HG02973 (cell line): ENCODE measurements around the gene DDIT3.

ENCODE experiments used
- ATAC-seq: cut with Tn5 transposase; IDR thresholded peaks from one replicate; pipeline ENCODE4 v1.9.1; 2021; ENCODE audit warnings: moderate library complexity; ENCODE audit not compliant: unreplicated experiment

The DDIT3 gene

DNA sequence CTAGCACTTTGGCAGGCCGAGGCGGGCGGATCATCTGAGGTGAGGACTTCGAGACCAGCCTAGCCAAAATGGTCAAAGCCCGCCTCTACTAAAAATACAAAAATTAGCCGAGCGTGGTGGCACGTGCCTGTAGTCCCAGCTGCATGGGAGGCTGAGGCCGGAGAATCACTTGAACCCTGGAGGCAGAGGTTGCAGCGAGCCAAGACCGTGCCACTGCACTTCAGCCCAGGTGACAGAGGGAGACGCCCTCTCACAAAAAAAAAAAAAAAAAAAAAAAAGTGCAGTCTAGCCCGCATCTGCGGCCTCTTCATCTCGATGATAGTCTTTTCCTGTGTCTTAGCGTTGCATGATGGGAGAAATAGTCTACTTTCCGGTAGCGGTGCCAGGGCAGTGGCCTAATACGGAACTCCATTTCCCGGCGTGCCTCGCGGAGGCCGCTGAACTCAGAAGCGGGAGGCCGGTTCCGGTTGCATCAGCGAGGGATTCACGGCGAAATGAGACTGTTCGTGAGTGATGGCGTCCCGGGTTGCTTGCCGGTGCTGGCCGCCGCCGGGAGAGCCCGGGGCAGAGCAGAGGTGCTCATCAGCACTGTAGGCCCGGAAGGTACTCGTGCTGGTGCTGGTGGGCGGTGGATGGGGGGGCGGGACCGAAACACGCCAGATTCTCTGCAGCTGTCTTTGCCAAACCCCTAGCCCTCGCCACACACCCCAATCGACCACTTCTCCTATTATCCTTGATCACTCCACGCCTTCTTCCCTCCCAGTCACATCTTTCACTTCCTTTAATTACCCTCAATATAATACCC lies 32.5 kb downstream of the DDIT3 start, which contains the start of gene MARS1:
MARS1 (plus strand) TSS at position 472 of the 805 bp plus-strand sequence; CDS start at position 495, 23 bp downstream.
- peak; percentile 90 for ATAC-seq

DNA sequence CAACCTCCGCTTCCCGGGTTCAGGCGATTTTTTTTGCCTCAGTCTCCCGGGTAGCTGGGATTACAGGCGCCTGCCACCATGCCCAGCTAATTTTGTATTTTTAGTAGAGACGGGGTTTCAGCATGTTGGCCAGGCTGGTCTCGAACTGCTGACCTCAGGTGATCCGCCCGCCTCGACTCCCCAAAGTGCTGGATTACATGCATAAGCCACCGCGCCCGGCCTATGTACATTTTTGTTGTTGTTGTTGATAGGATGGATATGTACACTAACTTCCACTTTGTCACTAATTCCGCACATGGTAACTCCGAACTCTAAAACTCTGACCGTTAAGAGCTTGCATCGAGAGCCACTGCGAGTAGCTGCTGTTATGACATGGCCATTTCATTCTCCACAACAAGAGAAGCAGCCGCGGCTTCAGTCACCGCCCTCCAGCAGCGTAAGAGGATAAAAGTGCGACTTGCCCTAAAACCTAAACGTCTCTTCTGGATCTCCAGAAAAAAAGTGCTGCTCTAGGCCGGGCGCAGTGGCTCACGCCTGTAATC lies 33.2 kb downstream of the DDIT3 start:
- ATAC-seq, result no peak

DNA sequence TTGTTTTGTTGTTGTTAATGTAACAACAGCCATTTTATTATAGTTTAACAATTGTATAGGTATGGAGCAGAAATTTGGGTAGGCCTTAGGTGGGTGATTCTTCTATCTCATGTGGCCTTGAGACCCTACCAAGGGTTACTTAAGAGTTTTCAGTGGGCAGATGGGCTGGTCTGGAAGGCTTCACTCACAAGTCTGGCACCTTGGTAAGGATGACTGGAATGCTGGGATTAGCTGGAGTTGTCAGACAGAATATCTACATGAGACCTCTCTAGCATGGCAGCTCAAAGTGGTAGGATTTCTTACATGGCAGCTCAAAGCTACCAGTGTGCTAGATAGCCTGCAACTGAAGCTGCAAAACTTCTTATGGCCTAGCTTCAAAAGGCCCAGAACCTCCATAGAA lies 34.6 kb downstream of the DDIT3 start:
- ATAC-seq, result no peak

DNA sequence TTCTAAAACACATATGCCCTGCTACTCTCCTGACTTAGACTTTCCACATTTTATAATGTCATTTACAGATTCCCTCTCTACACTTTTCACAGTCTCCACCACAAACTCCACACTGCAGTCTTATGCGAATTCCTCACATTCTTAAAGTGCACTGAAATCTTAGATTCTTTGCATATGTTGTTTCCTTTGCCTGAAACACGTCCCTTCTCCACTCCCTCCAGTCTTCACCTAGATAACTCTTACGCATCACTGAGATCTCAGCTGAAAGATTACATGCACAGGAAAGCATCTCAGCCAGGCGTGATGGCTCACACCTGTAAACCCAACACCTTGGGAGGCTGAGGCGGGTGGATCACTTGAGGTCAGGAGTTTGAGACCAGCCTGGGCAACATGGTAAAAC lies 36.8 kb downstream of the DDIT3 start:
- no peak for ATAC-seq

DNA sequence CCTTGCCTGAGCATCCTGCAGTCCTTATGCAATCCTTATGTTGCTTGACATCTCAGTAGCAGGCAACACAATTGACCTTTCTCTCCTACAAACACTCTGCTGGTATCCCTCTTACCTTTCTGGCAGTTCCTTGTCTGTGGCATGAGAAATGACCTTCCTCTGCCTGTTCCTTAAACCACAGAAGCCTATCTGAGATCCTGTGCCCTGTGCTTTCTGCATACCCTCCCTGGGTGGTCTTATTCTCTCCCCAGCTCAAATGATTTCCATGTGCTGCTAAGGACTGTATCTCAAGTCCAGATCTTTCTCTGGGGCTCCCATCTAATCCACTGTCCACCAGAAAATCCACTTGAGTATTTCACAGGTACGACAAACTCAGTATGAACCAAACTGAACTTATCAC lies 38.6 kb downstream of the DDIT3 start:
- no peak for ATAC-seq

DNA sequence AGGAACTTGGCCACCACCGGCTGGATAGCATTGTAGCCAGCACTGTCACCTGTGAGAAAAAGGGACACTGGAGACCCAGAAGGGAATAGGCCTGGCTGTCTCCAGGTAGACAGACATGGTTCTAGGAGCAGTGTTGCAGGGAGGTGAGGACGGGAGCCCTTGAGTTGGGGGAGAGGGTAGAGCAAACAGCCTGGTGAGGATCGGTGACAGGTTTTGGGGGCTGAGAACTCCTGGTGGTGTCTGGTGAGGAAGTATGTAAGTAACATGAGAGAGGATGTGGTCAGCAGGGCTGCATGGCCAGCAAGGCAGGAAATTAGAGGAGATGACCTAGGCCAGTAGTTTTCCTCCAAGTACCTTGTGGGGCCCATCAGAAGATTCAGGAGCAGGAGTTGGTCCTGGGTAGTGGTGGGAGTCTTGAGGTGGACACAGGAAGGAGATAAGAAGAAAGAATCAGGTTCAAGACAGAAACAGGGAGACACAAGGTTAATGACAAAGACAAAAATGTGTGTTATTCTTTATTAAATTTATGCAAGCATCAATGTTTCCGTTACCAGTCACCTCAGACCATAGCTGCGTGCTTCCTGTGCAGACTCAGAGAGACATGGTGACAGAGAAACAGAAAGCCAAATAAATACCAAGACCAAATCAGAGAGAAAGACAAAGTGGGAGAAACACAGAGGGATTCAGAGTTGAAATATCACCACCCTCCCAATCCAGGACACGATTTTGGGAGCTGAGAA lies 40.8 kb downstream of the DDIT3 start, which contains the start of gene ARHGAP9:
ARHGAP9 (minus strand) TSS at position 491 of the 740 bp plus-strand sequence; CDS start at position 31, 460 bp downstream.
- ATAC-seq, result peak; percentile 41

DNA sequence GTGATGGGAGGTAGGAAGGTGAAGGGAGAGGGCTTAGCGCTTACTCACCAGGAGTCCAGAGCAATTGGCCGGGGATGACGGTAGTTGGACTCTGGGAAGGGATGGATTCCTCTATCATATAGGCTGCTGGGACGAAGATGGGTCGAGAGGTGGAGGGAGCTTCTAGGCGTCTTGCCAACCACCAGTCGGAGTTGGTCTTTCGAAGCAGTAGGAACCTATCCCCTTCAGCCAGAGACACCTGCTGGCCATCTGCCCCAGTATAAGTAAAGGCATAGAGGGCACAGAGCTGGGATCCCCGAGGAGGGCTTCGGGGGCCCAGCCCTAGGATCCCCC lies 41.3 kb downstream of the DDIT3 start:
- ATAC-seq, result no peak

DNA sequence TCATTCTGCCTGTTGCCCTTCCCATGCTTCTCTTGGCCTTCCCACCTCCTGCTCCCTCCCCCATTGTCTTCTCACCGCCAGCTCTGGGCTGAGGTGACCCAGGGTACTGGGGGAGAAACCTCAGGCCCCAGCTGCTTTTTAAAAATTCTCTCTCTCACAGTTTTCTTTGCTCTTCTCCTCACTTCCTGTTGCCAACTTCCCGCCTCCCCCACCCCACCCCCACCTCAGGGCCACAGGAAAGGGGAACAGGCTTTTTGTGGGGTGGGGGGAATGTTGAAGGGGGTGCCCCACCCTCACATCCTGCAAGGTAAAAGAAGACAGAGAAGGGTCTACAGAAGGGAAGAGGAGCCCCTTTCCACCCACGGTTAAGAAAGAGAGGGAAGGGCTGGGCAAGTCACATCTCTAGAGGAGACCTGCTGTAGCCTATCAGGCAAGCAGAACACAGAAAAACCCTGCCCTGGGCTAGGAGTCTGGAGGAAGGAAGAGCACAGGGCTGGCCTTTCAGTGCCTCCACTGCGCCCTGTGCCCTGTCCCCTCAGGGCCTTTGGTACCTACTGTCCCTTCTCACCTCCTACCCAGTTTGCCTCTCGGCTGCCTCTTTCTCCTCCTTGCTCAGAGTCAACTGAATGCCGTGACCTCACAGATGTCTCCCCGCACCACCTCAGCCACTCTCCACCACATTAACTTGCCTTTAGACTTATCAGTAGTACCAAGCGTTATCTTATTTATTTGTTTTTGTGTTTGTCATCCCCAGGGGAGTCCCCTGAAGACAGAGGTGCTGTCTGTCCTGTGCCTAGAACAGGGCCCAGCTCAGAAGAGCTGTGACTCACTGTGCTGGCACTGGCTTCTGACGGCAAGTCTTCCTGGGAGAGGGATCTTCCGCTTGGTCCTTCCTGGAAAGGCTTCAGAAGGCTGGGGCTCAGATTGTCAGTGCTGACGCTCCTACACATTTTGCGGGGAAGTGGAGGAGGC lies 42.3 kb downstream of the DDIT3 start:
- no peak for ATAC-seq

DNA sequence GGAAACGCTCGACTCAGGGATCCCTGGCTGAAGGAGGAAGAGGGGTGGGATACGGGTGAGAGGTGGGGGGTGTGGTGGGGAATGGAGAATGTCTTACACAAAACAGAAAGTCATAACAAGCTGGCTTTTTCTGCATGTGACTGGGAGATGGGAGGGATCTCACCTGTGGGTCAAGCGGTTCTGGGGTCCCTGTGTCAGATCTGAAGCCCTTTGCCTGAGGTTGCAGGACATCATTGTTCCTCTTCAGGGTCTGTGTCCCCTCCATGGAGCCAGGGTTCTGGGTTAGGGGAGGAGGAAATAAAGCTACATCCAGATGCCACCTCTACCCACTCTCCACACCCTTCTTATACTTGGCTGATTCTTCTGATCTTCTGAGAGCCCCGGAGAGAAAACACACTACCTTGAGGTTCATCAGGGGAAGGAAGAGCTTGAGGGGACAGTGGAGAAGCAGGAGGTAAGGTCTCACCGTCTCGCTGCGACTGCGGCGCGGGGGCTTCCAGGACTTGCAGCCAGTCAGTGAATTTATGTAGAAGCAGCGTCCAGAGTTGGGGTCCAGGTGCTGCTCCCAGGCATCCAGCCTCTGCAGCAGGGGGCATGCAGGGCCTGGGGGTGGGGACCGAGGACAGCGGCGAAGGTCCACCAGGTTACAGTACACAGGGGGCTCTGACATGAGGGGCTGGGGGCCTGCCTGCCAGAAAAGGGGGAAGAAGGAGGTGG lies 43.2 kb downstream of the DDIT3 start:
- no peak for ATAC-seq

DNA sequence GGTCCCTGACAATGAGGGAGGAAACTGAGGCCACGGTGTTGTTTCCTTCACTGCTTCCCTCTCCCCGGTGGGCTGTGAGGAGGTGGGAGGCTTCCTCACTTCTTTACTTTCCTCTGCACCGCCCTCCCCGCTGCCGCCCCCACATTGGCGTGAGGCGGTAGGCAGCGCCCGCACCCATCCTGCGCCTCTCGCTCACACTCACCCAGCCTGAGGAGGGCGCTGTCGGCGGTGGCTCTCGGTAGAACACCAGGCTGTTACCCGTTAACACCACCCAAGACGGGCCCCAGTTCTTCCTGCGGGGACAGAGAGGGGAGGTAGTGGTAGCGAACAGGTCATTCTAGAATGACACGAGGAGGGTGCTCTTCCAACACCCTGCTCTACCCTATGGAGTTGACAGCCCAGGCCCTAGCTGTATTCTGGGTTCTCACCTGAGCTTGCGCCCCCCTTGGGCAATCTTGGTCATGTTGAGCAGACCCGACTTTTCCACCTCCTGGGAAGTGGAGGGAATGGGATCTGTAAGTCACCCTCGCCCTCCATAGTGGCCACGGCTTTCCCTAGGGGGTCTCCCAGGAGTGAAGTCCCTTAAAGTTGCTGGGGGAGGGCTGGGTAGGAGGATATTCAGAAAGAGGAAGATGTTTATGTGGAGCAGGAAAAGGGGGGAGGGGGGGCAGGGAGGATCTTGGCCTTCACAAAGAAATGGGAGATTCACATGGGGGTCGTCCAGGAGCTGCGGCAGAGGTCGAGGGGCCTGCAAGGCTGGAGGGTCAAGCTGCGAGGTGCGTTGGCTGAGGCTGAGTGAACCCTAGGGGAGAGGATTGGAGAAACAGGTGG lies 43.9 kb downstream of the DDIT3 start:
- ATAC-seq, result peak; percentile 34

DNA sequence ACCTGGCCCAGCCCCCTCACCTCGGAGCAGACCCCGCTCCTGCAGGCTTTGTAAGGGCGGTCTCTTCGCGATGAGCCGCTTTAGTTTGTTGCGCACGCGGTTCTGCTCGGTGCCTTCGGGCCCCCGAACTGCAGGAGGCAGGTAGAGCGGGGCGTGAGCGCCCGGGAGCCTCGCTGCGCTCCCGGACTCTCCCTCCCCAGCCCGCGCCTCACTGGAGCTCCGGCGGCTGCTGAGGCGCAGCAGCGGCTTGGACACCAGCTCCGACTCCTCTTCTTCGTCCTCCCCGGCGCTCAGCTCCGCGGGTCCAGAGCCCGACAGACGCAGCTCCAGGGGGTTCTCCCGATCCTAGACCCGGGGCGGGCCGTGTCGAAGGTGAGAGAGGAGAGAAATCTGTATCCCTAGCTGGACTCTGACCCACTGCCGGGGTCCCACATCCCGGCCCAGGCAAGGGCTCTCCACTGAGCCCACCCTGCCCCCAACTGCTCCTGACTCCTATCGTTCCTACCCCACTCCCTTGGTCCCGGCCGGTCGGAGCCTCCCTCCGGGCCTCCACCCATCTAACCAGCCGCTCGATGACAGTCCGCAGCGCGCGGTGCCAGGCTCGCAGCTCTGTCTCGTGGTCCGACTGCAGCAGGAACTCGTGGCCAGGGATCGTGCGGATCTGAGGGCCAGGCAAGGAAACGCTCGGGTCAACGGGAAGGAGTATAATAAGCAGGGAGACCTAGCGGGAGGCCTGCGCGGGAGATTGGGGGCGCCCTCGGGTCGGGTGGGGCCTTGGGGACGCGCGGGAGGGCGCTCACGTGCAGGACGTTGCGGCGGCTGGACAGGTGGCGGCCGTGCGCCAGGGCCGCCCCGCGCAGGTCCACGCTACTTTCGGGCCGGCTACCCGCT lies 44.8 kb downstream of the DDIT3 start:
- ATAC-seq, result no peak

DNA sequence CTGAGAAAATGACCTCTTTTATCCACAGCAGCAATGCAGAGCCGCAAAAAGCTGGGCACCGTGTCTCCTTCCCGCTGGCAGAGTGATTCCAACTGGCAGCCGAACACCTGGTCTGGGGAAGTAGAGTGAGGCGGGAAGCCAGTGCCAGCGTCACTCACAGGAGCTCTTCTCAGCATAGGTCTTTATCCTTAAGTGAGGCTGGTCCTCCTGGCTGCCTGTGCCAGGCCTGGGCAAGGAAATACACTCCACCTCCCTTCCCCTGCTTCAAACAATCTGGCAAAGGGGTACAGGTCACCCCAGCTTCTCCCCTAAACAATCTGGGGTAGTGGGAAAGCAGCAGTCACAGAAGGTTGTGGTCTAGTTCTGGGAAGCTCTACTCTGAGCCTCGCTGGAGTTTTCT lies 45.5 kb downstream of the DDIT3 start:
- no peak for ATAC-seq

DNA sequence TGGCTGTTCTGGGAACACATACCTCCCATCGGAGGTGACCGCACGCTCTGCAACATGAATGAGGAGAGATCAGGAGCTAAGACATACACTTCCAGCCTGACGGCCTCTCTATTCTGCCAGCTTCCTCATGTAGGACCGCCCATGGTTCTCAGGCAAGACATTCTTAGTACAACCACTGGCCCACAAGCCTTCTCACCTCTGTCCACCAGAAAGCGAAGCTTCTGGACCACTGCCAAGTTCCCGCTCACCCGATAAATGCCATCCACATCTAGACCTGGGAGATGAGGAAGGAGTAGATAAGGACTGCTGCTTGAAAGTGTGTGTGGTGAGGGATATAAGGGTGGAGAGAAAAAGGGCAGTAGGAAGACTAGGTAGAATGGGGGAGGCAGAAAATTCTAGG lies 45.9 kb downstream of the DDIT3 start:
- ATAC-seq, result no peak

DNA sequence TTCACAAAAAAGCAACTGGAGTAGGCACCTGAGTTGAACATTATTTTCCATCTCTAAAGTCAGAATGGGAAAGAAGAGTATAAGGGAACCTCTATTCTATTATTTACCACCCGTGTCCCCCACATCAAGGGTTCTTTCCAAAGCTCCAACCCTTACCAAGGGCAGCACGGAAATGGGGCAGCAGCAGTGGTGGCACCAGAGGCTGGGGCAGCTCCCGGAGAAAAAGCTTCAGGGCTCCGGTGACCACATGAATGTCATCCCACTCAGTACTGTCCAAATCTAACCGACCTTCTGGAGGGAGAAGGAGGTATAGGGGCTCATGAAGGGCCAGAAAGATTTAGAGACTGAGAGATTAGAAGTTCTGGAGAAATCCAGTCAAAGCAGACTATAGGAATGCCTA lies 46.4 kb downstream of the DDIT3 start:
- no peak for ATAC-seq

DNA sequence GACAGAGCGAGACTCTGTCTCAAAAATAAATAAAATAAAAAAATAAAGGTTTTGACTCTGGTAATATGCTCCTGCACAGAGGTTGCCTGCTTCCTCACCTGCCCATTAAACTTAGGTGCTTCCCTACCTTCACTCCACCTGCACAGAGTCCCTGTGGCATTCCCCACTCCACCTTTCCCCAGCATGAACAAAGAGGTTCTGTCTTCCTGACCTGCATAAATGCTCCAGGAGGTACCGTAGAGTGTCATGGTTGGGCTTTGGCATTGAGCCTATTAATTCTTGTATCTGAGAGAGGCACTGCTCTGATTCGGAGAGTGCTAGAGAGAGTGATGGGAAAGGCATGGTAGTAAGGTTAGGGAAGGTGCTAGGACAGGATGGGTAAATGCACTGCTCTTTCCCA lies 46.9 kb downstream of the DDIT3 start:
- ATAC-seq, result no peak

DNA sequence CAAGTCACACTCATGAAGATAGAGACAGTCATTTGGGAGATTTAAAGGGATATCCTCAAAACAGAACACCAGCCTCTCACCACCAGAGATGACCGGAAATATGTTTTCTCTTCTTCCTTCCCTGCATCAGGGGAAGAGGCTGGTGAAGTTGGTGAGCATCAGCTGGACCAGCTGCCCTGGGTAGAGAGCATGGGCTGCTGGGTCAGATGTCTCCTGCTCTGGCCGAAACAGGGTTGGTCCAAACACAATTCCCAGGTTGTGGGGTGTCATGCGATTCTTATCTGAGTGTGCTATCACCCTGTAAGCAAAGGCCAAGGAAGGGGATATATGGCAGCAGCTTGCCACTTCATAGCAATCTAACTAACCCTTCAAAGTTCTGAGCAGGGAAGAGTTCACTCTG lies 47.9 kb downstream of the DDIT3 start:
- ATAC-seq, result no peak

DNA sequence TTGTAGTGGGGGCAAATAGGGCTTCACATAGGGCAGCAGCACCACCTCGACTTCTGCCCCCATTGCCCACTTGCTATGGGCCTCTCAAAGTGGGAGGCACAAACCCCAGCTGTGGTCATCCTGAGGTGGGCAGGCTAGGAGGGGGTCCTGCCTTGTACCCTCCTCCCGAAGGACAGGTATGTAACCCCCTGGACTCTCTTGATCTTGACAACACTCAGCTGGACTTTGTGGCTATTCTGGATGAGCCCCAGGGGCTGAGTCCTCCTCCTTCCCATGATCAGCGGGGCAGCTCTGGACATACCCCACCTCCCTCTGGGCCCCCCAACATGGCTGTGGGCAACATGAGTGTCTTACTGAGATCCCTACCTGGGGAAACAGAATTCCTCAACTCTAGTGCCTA lies 48.7 kb downstream of the DDIT3 start:
- no peak for ATAC-seq

DNA sequence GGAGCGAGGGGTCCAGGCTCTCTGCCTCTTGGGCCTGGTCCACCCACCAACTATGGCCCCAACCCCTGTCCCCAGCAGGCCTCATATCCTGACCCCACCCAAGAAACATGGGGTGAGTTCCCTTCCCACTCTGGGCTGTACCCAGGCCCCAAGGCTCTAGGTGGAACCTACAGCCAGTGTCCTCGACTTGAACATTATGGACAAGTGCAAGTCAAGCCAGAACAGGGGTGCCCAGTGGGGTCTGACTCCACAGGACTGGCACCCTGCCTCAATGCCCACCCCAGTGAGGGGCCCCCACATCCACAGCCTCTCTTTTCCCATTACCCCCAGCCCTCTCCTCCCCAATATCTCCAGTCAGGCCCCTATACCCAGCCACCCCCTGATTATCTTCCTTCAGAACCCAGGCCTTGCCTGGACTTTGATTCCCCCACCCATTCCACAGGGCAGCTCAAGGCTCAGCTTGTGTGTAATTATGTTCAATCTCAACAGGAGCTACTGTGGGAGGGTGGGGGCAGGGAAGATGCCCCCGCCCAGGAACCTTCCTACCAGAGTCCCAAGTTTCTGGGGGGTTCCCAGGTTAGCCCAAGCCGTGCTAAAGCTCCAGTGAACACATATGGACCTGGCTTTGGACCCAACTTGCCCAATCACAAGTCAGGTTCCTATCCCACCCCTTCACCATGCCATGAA lies 49.2 kb downstream of the DDIT3 start:
- ATAC-seq, result no peak
